ENCODE data around the gene DNASE1L2.
A peak's percentile ranks its signal among the peaks of the same experiment; 100 is the strongest.
"Not testable (repeated sequence)": the region's sequence is repeated elsewhere in the genome, so short reads cannot be mapped to it uniquely, and the experiment has no call there.

Gene DNASE1L2

GRCh38 chr16:2250652-2251295, 14.5 kb downstream of the DNASE1L2 start:
- peak overlapping the region; percentile 85 for H3K4me3 ChIP-seq (ENCODE audit: low read length)
- TF ChIP-seq ZNF274 (IDR thresholded peaks at IDR 0.05; ENCODE audit: low read depth, low read length) = no peak

- no peak for TF ChIP-seq ZNF274 (IDR thresholded peaks at IDR 0.05; ENCODE audit: low read depth, low read length)
- peak within 1 kb of the TSS; percentile 85 for H3K4me3 ChIP-seq (ENCODE audit: low read length)
These were observed 15.3 kb downstream of the DNASE1L2 start, which contains the start of gene ECI1 for GRCh38 chr16:2251296-2252111. Gene ECI1, minus strand, starts transcription at chr16:2251587. Its CDS starts 21 bp downstream, at chr16:2251566.

- TF ChIP-seq ZNF274 (IDR thresholded peaks at IDR 0.05; ENCODE audit: low read depth, low read length) = no peak
- no peak overlapping the region for H3K4me3 ChIP-seq (ENCODE audit: low read length)
These were observed 16.5 kb downstream of the DNASE1L2 start for GRCh38 chr16:2252806-2253148.

- no peak overlapping the region for H3K4me3 ChIP-seq (ENCODE audit: low read length)
- no peak for TF ChIP-seq ZNF274 (IDR thresholded peaks at IDR 0.05; ENCODE audit: low read depth, low read length)
These were observed 17.0 kb downstream of the DNASE1L2 start for GRCh38 chr16:2253293-2253692.

- no peak overlapping the region for H3K4me3 ChIP-seq (ENCODE audit: low read length)
- TF ChIP-seq ZNF274 (IDR thresholded peaks at IDR 0.05; ENCODE audit: low read depth, low read length) = no peak
These were observed 20.4 kb downstream of the DNASE1L2 start for GRCh38 chr16:2256531-2257140.

- no peak for TF ChIP-seq ZNF274 (IDR thresholded peaks at IDR 0.05; ENCODE audit: low read depth, low read length)
- H3K4me3 ChIP-seq (ENCODE audit: low read length) = no peak overlapping the region
These were observed 21.5 kb downstream of the DNASE1L2 start for GRCh38 chr16:2257726-2258125.

- not testable (repeated sequence) for H3K4me3 ChIP-seq (ENCODE audit: low read length)
These were observed 22.3 kb downstream of the DNASE1L2 start for GRCh38 chr16:2258530-2258929.

- no peak for TF ChIP-seq ZNF274 (IDR thresholded peaks at IDR 0.05; ENCODE audit: low read depth, low read length)
- H3K4me3 ChIP-seq (ENCODE audit: low read length) = no peak overlapping the region
These were observed 24.0 kb downstream of the DNASE1L2 start for GRCh38 chr16:2260250-2260649.

GRCh38 chr16:2263026-2263425, 26.8 kb downstream of the DNASE1L2 start:
- not testable (repeated sequence) for H3K4me3 ChIP-seq (ENCODE audit: low read length)

- H3K4me3 ChIP-seq (ENCODE audit: low read length) = peak overlapping the region; percentile 75
These were observed 30.6 kb downstream of the DNASE1L2 start for GRCh38 chr16:2266887-2267286.

- H3K4me3 ChIP-seq (ENCODE audit: low read length) = peak overlapping the region; percentile 75
These were observed 31.3 kb downstream of the DNASE1L2 start for GRCh38 chr16:2267505-2267912.

- peak within 1 kb of the TSS; percentile 75 for H3K4me3 ChIP-seq (ENCODE audit: low read length)
- no peak for TF ChIP-seq ZNF274 (IDR thresholded peaks at IDR 0.05; ENCODE audit: low read depth, low read length)
These were observed 31.8 kb downstream of the DNASE1L2 start, which contains the start of gene RNPS1 for GRCh38 chr16:2267913-2268666. Gene RNPS1, minus strand, starts transcription at chr16:2268126. Its CDS starts 3,483 bp downstream, at chr16:2264643.

GRCh38 chr16:2270070-2270462, 33.8 kb downstream of the DNASE1L2 start:
- no peak overlapping the region for H3K4me3 ChIP-seq (ENCODE audit: low read length)
- TF ChIP-seq ZNF274 (IDR thresholded peaks at IDR 0.05; ENCODE audit: low read depth, low read length) = no peak
